Stimulated activated CD4-positive, alpha-beta T cell treated with anti-CD3 and anti-CD28 coated beads, Interleukin-1b, Interleukin-23, amount 100 ng/mL, for 4 hours (primary cell): ENCODE data around the gene RGPD6.
"Not testable (repeated sequence)": the region's sequence is repeated elsewhere in the genome, so short reads cannot be mapped to it uniquely, and the experiment has no call there.

Source experiments
- DNase-seq, 2 donors: peaks; one replicate each; pipeline ENCODE4 v3.0.0-alpha.2; 2020; ENCODE audit warnings: low read depth in 2 of 2

Gene RGPD6

DNA sequence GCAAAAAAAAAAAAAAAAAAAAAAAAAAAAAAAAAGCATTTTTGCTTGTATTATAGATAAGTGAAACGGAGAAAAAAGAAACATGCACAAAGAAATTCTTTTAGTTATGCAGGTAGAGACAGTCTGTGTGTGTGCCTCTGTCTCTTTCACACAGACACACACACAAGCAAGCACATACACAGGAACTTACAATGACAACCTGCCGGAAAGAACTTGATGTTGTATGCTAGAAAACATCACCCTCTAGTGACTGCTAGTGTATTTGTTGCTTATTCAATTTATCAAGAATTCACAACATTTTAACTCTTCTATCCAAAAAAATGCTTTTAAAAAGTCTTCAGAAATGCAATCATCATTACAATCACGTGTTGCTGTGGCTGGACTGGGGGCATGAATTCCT is 95.8 kb downstream of the RGPD6 start:
- not testable (repeated sequence) for DNase-seq

DNA sequence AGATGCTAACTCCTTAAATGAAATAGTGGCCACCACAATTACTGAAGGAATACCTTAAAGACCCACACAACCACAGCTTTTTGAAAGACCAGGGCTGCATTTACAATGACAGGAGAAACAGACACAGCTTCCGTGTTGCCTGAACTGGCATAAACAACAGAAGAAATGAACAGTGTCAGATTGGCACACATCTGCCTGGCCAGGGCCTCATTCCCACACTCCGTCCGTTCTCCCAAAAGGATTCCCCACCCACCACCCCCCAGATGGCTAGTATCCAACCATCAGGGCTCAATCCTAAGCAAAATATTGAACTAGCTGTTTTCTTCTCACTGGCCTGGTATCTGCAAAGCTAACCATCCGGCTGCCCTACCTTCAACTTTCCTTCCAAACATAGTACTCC is 96.9 kb downstream of the RGPD6 start:
- DNase-seq: not testable (repeated sequence)

DNA sequence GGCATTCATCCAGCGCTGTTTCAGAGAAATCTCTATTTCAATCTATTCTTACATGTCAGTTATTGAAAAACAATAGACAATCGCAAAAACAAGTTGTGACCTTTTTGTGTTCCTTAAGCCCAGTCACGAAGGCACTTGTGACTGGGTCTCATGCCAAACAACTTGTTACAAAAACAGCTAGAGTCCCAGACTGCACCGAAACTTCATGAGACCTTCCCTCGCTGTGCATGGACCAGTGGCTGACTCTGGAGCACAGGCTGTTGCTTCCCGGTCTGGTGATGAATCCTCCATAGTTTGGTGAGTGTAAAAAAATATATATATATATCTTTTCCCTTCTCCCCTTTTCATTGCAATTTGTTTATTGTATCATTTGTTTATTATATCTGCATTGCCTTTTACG is 99.7 kb downstream of the RGPD6 start:
- not testable (repeated sequence) for DNase-seq

DNA sequence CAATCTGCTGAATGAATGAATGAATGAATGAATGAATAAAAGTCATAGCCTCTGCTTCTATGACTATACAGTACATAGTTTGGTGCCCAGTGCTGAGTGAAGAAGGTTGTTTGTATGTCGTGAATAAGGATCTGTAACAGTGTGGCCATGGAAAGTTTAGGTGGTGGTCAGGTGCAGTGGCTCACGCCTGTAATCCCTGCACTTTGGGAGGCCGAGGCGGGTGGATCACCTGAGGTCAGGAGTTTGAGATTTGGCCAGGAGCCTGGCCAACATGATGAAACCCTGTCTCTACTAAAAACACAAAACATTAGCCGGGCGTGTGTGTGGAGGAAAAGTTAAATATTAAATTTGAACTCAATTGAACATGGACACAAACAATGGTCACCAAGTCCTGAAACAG is 100.1 kb downstream of the RGPD6 start:
- not testable (repeated sequence) for DNase-seq

DNA sequence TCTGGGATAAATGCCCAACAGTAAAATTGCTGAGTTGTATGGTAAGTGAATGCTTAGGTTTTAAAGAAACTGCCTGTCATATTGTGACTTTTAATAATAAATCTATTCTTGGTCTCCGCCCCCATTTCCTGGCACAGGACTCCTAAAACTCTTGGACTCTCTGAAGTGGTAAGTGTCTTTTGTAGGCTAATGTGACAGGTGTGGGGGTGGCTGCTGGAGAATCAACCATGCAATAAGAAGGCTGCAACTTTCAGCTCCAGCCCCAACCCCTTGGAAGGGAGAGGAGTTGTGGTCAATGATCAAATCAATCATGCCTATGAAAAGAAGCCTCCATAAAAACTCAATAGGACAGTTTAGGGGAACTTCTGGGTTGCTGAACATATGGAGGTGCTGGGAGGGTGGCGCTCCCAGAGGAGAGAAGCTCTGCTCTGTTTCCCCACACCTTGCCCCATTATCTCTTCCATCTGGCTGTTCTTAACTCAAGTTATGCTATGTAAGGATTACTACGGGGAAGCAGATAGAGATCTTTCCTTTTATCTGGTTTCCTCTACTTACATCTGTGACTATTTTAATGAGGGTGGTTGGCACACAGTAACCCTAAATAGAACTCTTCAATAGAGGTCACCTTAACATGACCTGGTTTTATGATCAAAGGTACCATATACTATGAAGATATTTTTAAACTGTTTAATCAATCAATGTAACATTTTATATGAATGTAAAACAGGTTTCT is 101.2 kb downstream of the RGPD6 start:
- not testable (repeated sequence) for DNase-seq

DNA sequence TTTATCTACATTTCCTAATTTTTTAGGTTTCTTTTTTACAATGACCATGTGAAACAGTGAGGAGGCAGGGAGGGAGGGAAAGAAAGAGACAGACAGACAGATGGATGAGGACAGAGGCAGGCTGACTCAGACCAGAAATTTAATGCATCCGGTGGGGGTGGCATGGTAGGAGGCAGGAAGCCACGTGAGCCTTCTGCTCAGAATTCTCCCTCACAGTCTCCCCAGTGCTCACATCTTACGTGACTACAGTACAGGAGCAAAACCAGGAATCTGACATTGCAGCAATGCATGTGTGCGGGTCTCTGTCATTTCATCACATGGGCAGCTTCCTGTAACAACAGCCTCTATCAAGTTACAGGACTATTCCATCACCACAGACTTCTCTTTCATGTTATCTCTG is 102.1 kb downstream of the RGPD6 start:
- not testable (repeated sequence) for DNase-seq

DNA sequence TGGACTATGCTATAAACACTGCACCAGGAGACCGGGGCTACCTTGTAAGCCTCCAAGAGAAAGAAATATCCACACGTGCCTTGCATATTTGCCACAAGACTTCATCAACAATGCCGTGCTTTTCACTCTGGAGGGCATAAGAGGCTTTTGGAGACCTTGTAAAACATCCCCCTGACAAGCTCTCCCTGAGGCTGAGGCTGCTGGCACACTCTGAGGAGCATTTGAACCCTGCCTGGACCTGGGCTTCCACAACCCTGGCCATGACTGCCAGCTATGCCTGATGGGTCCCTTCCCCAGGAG is 104.0 kb downstream of the RGPD6 start:
- DNase-seq: not testable (repeated sequence)

DNA sequence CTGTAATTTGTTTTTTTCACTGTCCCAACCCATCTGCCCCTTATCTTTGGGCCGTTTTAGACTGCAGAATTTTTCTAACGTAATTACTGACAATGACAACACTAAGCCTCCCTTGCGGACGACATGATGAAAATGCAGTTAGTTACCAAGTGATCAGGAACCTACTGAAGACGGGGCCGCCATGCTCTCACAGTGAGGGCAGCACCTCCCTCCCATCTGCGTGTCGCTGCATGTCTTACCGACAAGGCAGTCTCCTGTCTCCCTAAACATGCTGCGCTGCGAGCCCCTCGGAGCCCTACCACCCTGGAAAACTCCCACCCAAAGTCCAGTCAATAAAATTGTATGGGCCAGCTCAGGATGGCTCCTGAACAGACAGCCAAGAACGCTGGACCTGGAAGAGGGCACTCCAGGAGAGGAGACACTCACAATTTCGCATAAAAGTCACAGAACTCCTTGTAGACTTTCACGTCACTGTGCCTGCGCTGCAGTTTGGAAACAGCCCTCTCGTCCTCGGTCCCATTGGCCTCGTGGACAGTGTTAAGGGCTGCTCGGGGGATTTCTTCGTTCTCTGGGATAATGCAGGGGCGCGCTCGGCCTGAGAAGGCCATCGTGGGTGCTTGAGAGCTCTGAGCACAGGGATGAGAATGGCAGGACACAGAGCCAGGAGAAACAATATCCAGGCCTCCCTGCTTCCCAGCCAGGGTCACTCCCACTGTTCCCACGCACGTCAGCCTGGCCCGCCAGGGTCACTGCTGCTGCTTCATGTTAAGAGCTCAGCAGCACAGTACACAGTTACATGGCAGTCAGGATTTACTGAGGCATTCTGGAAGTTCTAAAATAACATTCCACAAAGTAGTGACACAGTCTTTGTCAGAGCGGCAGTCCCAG is 104.6 kb downstream of the RGPD6 start, which contains the start of gene LIMS4:
Gene LIMS4, minus strand, starts transcription at position 646 of the 888 bp plus-strand sequence. Its CDS starts 38 bp downstream, at position 608.
- not testable (repeated sequence) for DNase-seq

DNA sequence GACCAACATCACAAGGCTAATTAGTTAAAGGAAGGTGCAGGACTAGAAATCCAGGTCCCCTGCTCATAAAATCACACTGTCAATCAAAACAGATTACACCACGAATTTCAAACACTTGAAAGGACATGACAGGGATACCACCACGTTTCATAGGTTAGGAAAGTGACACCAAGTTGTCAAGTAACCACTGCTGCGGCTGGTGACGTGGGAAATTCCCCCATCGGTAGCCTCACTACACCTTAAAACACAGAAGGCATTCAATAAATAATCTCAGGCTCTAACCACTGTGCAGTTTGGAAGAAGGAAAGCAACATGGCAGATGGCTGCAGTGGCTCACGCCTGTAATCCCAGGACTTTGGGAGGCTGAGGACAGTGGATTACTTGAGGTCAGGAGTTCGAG is 108.1 kb downstream of the RGPD6 start:
- DNase-seq: not testable (repeated sequence)

DNA sequence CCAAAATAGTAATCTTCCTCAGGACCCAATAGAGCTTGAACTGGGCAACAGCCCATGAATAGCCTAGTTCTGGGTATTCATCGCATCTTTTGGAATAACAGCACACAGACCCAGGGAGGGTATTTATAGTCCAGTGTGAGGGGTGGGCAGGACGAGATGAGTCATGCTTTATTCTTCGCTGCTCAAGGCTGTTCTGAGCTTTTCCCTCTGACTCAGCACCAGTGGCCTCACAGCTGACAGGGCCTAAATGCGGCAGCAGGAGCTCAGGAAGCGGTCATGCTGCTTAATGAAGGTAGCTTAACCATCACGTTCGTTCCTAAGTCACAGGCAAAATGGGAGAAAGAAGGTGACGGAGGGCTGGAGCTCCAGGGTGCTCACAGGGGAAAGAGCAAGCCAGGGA is 111.7 kb downstream of the RGPD6 start:
- not testable (repeated sequence) for DNase-seq
